Kasumi-1 (cell line): ENCODE data around the gene ASB12.
"Not testable (repeated sequence)": the region's sequence is repeated elsewhere in the genome, so short reads cannot be mapped to it uniquely, and the experiment has no call there.

ENCODE experiments used
- DNase-seq, 2 experiments: peaks; one replicate each; lab custom pipeline; 2025; lab: John Stamatoyannopoulos, UW

Gene ASB12

GRCh38 chrX:64230123-64230970 is at the start of gene ASB12:
TSS of gene ASB12 (minus strand) at chrX:64230607. CDS start at chrX:64225650, 4,957 bp downstream.
- DNase-seq = no peak

GRCh38 chrX:64265265-64265664 is 34.9 kb upstream of the ASB12 start:
- no peak for DNase-seq

GRCh38 chrX:64229154-64229553 is 1.3 kb downstream of the ASB12 start:
- DNase-seq = no peak

GRCh38 chrX:64218023-64218422 is 12.4 kb downstream of the ASB12 start:
- no peak for DNase-seq

- not testable (repeated sequence) for DNase-seq
Observed at GRCh38 chrX:64213989-64214388, 16.4 kb downstream of the ASB12 start.

- peak in 1 of 2 experiments; percentile 12 for DNase-seq
Observed at GRCh38 chrX:64206556-64207162, 23.7 kb downstream of the ASB12 start.

GRCh38 chrX:64205735-64206501 is 24.5 kb downstream of the ASB12 start:
- DNase-seq = peak; percentile 75 to 76

GRCh38 chrX:64205441-64205734 is 25.0 kb downstream of the ASB12 start, which contains the start of gene AMER1:
TSS of gene AMER1 (minus strand) at chrX:64205708. CDS start at chrX:64193286, 12,422 bp downstream.
- DNase-seq = peak in 1 of 2 experiments; percentile 47

GRCh38 chrX:64204701-64205440 is 25.5 kb downstream of the ASB12 start:
- DNase-seq = peak; percentile 17 to 26

- no peak for DNase-seq
Observed at GRCh38 chrX:64204252-64204651, 26.2 kb downstream of the ASB12 start.

GRCh38 chrX:64202808-64203325 is 27.5 kb downstream of the ASB12 start:
- no peak for DNase-seq

GRCh38 chrX:64198036-64198435 is 32.4 kb downstream of the ASB12 start:
- DNase-seq = no peak

GRCh38 chrX:64196606-64197005 is 33.8 kb downstream of the ASB12 start:
- DNase-seq = no peak

GRCh38 chrX:64195862-64196261 is 34.5 kb downstream of the ASB12 start:
- no peak for DNase-seq

- no peak for DNase-seq
Observed at GRCh38 chrX:64192673-64193072, 37.7 kb downstream of the ASB12 start.

GRCh38 chrX:64192040-64192439 is 38.4 kb downstream of the ASB12 start:
- DNase-seq = no peak

- DNase-seq = no peak
Observed at GRCh38 chrX:64191281-64192010, 39.0 kb downstream of the ASB12 start.

GRCh38 chrX:64190136-64190740 is 40.2 kb downstream of the ASB12 start:
- DNase-seq = no peak

- DNase-seq = no peak
Observed at GRCh38 chrX:64188901-64189300, 41.5 kb downstream of the ASB12 start.

GRCh38 chrX:64187762-64188150 is 42.7 kb downstream of the ASB12 start:
- no peak for DNase-seq
